ENCODE results near the gene DAAM1.

GRCh38 chr14:59207506-59207933, 19.1 kb downstream of the DAAM1 start:
- no peak for TF ChIP-seq POLR2AphosphoS5 (IDR thresholded peaks at IDR 0.05; ENCODE audit: insufficient read depth in 1 of 2, low read depth in 1 of 2)
- no peak for TF ChIP-seq CTCF (IDR thresholded peaks at IDR 0.05)
- no peak for TF ChIP-seq POLR2A (IDR thresholded peaks at IDR 0.05)
